HCT116 (cell line): Measurements from ENCODE around the gene SCARF1.

ENCODE experiments used
- CEBPB ChIP-seq: IDR thresholded peaks from 2 replicates; pipeline ENCODE4 v1.6.1; 2012; ENCODE audit warnings: low read depth
- ELF1 ChIP-seq: IDR thresholded peaks from 2 replicates; pipeline ENCODE4 v1.6.1; 2012; ENCODE audit warnings: low read depth, borderline replicate concordance
- EZH2 ChIP-seq: fragments of 200-600 bp; sonication (generic); IDR thresholded peaks from 2 replicates; pipeline ENCODE4 v1.6.1; 2017; ENCODE audit warnings: antibody characterized with exemption, mixed run types
- EZH2phosphoT487 ChIP-seq: fragments of 200-600 bp; IDR thresholded peaks from 2 replicates; pipeline ENCODE4 v1.6.1; 2018; ENCODE audit warnings: antibody characterized with exemption, borderline replicate concordance
- POLR2A ChIP-seq: IDR thresholded peaks from 2 replicates; pipeline ENCODE4 v1.7.0; 2011; ENCODE audit warnings: borderline replicate concordance; ENCODE audit not compliant: insufficient read depth, insufficient read length; ENCODE audit errors: extremely low read depth
- POLR2AphosphoS5 ChIP-seq: IDR thresholded peaks from 2 replicates; pipeline ENCODE4 v1.6.1; 2011; ENCODE audit warnings: mild to moderate bottlenecking, low read depth, low read length, moderate library complexity
- RAD21 ChIP-seq: IDR thresholded peaks from 2 replicates; pipeline ENCODE4 v1.6.1; 2012; ENCODE audit warnings: low read depth, mild to moderate bottlenecking
- SIN3A ChIP-seq: IDR thresholded peaks from 2 replicates; pipeline ENCODE4 v1.6.1; 2012; ENCODE audit warnings: low read depth
- SRF ChIP-seq: IDR thresholded peaks from 2 replicates; pipeline ENCODE4 v1.6.1; 2012; ENCODE audit warnings: low read depth
- TF ChIP-seq, protein P1 (sequence below), 3 experiments: fragments of 200-600 bp in 1 of 3; sonication (generic) in 1 of 3; IDR thresholded peaks in 2 of 3; conservative IDR thresholded peaks in 1 of 3; 2 replicates each; pipeline ENCODE4 v1.5.1; 2012 to 2017; ENCODE audit warnings: low read depth in 2 of 3, low read length in 2 of 3, antibody characterized with exemption in 1 of 3, borderline replicate concordance in 1 of 3, control low read depth in 1 of 3, mild to moderate bottlenecking in 1 of 3, mixed read lengths in 1 of 3, mixed run types in 1 of 3, moderate library complexity in 1 of 3; ENCODE audit not compliant: insufficient read depth in 1 of 3
- TF ChIP-seq, protein P2 (sequence below): IDR thresholded peaks from 2 replicates; pipeline ENCODE4 v1.6.1; 2012

DNA sequence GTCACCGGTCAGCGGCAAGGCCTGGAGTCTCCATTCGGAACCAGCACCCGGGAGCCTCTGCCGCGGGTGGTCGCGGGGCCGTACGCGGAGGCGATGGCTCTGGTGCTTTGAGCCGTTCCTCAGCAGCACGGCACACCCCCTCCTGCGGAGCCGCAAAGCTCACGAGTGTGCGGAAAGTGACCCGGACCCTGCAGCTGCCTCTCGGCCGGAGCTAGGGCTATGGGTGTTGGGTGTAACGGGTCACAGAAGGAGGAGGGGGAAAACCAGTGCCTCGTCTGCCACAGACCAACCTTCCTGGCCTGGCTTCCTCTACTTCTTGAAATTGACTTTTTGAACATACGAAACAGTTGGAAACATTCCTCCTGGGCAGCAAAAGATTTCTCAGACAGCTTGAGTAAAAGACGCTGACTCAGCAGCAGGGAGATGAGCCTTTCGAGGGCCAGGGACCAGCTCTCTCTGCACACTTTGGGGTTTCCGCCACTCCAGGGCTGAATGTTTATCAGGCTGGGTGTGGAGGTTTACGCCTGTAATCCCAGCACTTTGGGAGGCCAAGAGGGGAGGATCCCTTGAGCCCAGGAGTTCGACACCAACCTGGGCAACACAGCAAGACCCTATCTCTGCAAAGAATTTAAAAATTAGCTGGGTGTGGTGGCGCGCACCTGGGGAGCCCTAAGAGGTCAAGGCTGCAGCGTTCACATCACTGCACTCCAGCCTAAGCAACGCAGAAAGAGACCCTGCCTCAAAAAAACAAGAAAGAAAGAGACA lies 56.5 kb downstream of the SCARF1 start:
- TF ChIP-seq, protein P1, sequence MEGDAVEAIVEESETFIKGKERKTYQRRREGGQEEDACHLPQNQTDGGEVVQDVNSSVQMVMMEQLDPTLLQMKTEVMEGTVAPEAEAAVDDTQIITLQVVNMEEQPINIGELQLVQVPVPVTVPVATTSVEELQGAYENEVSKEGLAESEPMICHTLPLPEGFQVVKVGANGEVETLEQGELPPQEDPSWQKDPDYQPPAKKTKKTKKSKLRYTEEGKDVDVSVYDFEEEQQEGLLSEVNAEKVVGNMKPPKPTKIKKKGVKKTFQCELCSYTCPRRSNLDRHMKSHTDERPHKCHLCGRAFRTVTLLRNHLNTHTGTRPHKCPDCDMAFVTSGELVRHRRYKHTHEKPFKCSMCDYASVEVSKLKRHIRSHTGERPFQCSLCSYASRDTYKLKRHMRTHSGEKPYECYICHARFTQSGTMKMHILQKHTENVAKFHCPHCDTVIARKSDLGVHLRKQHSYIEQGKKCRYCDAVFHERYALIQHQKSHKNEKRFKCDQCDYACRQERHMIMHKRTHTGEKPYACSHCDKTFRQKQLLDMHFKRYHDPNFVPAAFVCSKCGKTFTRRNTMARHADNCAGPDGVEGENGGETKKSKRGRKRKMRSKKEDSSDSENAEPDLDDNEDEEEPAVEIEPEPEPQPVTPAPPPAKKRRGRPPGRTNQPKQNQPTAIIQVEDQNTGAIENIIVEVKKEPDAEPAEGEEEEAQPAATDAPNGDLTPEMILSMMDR (IDR thresholded peaks at IDR 0.05 in 2 of 3, conservative IDR thresholded peaks at IDR 0.05 in 1 of 3; ENCODE audit: borderline replicate concordance in 1 of 3, insufficient read depth in 1 of 3, low read depth in 2 of 3, low read length in 2 of 3), result no peak
- TF ChIP-seq SRF (no peak), EZH2 (no peak), SIN3A (no peak), POLR2AphosphoS5 (no peak), ELF1 (no peak), POLR2A (no peak), EZH2phosphoT487 (no peak), CEBPB (no peak), RAD21 (no peak)
- TF ChIP-seq, protein P2, sequence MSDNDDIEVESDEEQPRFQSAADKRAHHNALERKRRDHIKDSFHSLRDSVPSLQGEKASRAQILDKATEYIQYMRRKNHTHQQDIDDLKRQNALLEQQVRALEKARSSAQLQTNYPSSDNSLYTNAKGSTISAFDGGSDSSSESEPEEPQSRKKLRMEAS, result no peak
